ENCODE results near the gene HIGD2B.
"Not testable (repeated sequence)": the region's sequence is repeated elsewhere in the genome, so short reads cannot be mapped to it uniquely, and the experiment has no call there.

HIGD2B gene

DNA sequence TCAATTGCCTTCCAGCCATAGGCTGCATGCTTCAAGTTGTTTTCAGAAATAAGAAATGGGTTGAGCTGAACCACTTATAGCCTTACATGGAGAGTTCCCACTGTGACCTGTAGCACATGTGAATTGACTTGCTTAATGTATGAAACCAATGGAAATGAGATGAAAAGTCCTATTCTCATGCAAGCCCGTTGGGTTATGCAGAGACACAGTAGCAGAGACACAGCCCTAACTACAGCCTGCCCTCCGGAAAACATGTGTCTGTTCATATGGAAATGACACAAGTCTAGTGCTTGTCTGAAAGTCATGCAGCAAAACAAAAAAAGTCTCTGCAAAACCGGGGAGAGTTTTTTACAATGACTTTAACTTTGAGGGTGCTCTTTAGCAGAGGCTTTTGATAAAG is 14.5 kb downstream of the HIGD2B start:
- no peak for DNase-seq

DNA sequence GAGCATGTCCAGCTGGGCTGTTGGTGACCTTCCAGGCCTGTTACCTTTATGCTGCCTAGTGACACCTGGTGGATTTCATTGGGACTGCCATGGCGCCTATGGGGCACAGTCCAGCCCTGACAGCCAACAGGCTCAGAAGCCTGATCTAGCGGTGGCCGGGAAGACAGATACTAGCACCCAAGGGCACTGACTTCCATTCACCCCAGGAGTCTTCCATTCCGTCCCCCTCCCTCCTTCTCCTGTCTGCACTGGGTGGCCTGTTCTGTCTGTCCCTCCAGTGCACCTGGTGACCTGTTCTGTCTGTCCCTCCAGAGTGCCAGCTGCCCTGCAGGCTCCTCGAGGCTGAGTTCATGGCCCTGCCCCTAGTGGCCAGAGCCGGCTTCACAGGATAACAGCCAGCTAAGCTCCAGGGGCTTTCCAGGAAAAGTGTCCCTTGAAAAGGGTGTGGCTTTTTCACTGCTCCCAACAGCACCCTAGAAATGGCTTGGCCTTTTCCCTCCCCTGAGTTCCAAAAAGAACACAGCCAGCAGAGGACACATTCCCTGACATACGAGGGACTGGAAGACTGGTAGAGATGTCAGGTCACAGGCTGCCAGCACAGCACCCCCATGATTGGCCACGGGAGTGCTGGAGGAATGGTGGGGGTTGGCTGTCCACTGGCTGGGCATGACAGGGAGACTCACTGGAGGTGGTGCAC is 15.2 kb downstream of the HIGD2B start:
- peak; percentile 85 for DNase-seq

DNA sequence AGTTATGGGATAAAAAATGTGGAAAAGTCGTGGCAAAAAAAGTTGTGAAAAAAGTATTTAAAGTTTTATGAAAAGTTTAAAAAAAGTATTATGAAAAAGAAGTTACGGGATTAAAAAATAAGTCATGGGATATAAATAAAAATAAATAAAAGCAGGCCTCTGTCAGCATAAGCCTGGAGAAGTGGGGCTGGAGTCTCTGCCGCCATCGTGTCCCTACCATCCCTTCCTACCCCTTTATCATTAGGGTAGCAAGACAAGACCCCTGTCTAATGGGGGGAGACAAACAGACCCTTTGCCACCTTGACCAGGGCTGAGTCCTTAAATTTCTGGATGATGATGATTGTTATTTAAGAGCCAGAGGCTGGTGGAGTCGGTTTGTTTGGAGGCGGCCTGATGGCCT is 16.2 kb downstream of the HIGD2B start:
- not testable (repeated sequence) for DNase-seq

- not testable (repeated sequence) for DNase-seq
Observed at GRCh38 chr15:72665706-72666105, 20.3 kb downstream of the HIGD2B start.

GRCh38 chr15:72663931-72664330 is 22.1 kb downstream of the HIGD2B start:
- DNase-seq = not testable (repeated sequence)

GRCh38 chr15:72661081-72661480 is 24.9 kb downstream of the HIGD2B start:
- DNase-seq = not testable (repeated sequence)

DNA sequence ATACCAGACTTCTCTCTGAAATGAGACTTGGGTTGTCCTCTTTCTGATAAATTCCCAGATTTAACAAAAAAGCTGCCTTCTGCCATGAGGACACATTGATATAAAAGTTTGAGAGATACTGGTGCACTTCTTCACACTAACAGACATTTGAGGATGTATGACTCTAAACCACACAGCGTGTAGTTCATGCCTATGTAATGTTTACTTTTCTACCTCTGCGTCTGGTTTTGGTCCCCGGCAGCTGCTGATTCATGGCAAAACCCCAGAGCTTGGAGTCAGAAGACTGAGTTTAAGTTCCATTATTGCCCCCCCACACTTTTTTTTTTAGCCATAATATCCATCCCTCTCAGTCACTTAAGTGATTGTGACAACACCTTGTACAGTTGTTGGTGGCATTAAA is 30.0 kb downstream of the HIGD2B start:
- not testable (repeated sequence) for DNase-seq

GRCh38 chr15:72654397-72654796 is 31.6 kb downstream of the HIGD2B start, which contains the start of gene GOLGA6B:
TSS of gene GOLGA6B (plus strand) at chr15:72654697. CDS start at chr15:72654738, 41 bp downstream.
- DNase-seq = not testable (repeated sequence)

DNA sequence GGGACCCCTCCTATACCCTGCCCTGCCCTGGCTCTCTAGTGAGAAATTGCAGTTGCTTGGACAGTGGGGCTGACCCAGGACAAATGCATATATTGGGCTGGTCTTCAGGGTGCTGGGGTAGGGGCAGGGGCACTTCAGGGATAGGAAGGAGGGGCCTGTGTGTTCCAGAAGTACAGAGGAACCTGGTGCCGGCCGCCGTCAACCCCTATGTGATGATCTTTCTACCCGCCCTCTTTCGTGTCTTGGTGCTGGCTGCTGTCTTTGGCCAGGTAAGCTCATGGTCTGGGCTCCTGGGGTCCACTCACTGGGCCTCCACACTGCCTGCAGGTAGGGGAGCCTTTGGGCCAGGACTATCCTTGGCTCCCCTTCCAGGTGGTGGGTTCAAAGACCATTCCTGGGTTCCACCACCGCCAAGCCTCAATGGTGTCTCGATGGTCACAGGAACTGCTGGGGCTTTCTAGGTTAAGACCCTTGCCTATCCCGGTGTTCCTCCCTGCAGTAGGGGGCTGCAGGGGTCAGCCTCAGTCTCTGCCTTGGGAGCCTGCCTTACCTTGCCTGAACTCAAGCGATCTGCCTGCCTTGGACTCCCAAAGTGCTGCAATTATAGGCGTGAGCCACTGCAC is 37.2 kb downstream of the HIGD2B start:
- not testable (repeated sequence) for DNase-seq

GRCh38 chr15:72642271-72642670 is 43.7 kb downstream of the HIGD2B start:
- not testable (repeated sequence) for DNase-seq

- not testable (repeated sequence) for DNase-seq
Observed at GRCh38 chr15:72639759-72640483, 46.1 kb downstream of the HIGD2B start.

GRCh38 chr15:72636519-72637282 is 49.3 kb downstream of the HIGD2B start:
- peak; percentile 82 for DNase-seq

GRCh38 chr15:72629068-72629570 is 56.9 kb downstream of the HIGD2B start:
- peak; percentile 33 for DNase-seq

DNA sequence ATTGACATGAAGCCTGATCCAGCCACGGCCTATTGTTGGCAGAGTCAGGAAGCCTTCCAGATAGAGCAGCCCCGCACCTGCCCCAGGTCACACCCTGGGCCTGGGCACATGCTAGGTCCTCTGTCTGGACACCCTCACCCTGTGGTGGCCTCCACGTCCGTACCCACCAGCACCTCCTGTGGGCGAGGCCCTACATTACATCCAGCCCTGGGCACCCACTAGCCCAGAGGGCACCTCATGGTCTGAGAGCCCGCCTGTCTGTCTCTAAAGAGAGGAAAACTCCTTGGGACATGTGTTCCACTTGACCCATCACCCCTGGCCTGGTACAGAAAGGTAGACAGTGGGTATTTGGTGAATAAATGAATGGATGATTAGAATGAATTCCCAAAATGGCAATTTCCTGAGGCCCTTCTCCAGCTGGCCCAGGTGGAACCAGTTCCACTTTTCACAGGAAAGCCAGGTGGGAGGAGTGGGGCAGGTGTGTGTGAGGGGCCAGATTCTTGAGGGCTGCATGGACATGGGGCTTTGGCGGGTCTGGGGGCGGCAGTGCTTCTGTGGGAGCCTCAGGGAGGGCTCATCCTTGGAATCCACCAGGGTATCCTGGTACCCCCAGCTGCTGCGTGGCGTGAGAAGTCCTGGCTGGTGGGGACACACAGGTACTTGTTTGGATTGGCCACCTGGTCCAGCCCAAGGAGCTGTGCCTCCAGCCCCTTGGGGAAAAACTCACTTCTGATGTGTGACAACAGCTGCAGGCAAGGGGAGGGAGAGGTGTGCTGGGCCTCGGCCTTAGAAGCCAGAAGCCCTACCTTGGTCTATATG is 57.5 kb downstream of the HIGD2B start:
- DNase-seq = peak; percentile 54

DNA sequence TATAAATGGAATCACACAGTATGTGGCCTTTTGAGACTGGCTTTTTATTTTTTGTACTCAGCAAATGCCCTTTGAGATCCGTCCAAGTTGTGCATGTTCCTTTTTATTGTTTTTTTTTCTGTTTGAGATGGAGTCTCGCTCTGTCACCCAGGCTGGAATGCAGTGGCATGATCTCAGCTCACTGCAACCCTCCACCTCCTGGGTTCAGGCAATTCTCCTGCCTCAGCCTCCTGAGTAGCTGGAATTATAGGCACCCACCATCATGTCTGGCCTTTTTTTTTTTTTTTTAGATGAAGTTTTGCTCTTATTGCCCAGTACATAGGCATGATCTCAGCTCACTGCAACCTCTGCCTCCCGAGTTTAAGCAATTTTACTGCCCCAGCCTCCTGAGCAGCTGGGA is 59.8 kb downstream of the HIGD2B start:
- not testable (repeated sequence) for DNase-seq
